Liver (tissue), 3 donors: ENCODE measurements around the gene FBXO48.

Experiments
- CTCF ChIP-seq: fragments of 150-350 bp; IDR thresholded peaks from 2 replicates; pipeline ENCODE4 v1.5.1; 2017; ENCODE audit warnings: improper control_type of control experiment, low read depth, low read length; ENCODE audit not compliant: missing input control
- RAD21 ChIP-seq, 2 donors: IDR thresholded peaks; 2 replicates each; pipeline ENCODE4 v1.6.1; 2016; ENCODE audit warnings: antibody characterized with exemption in 2 of 2, mild to moderate bottlenecking in 2 of 2
- donor health status: healthy.
- donor health status: healthy.

DNA sequence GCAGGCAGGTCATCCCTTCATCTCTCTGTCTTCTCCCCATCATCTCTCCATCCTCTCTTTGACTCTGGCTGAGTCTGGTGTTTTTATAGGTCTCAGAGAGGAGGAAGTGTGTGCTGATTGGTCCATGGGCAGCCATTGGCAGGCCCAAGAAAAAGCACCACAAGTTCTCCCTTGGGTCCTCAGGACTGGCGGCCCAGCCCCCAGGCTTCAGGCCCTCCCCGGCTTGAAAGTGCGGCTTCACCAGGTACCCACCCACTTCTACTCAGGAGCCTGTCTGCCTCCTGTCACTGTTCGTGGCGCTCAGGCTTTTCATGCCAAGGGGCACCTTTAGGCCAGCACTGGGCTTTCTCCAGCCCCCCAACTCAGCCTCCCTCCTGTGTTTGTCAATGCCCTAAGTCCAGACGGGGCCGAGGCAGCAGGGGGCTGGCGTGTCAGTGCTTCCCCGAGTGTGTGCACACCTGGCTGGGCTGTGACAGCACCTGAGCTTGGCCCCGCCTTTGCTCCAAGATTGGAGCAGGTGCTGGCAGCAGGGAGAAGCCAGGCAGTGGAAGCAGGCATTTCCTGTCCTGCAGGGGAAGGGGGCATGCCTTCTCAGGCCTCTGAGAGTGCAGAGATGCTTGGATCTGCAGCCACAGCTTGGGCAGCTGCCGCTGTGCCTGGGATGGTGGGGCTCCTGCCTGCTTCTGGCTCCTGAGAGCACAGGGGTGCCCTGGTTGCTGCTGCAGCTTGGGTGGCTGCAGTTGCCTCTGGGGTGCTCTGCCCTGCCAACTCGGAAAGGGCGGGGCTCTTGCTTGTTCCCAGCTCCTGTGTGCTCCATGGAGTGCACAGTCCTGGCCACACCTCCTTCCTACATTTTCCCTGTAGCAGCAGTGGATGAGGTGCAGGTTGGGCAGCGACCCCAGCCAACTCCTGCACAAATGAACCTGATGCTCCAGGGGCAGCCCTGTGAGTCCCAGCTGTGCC, 34.1 kb downstream of the FBXO48 start:
- TF ChIP-seq RAD21 (IDR thresholded peaks at IDR 0.05), result no peak
- TF ChIP-seq CTCF, result no peak
